ENCODE results near the gene RCCD1. TPM values are rescaled to one million over a fixed set of nuclear protein-coding genes. Genes with fewer than 3 reads are reported as not detected.

The RCCD1 gene
- total and polyA plus RNA-seq, 9 of the 15 experiments (the other 6 are each of a cell fraction or from before 2014, with no cell fraction given) = 11.1 to 51.4 (median 24.7) TPM

GRCh38 chr15:90933301-90933700 is 21.4 kb upstream of the RCCD1 start:
- peaks cover 44 to 69% of the 10 kb centered on the region in 2 experiments for H3K4me1 ChIP-seq (replicated peaks in 1 of 2; ENCODE audit: control insufficient read depth in 2 of 2, insufficient read depth in 2 of 2, low read length in 2 of 2)
- H3K79me2 ChIP-seq (ENCODE audit: control insufficient read depth, insufficient read depth, low read length) = peaks cover 57% of the 10 kb centered on the region
- no TSS peak for BruUV-seq (replicated peaks)
- H3K4me2 ChIP-seq (ENCODE audit: insufficient read depth, low read length) = peak overlapping the region; percentile 93; the same call in 1 of the 2 replicates
- 0% methylated on average over 1 of the region's 1 CpG for WGBS (ENCODE audit: insufficient coverage, low coverage, missing lambda C conversion rate)
- FAIRE-seq (no peak), DNase-seq (ENCODE audit: extremely low read depth in 1 of 4, low spot score in 3 of 4) (peak in 2 of 4 experiments; percentile 38 to 57), ATAC-seq (no peak)
- ChIA-PET CTCF (ENCODE audit: low intra/inter-chr PET ratio) (interaction anchor here (1.1 to 1.2 kb wide), 3 partner anchors 32 to 613 kb away, joined by 3 to 6 read pairs (median 3); no protein-coding TSS in a partner anchor), POLR2A (interaction anchor here (0.7 to 6.7 kb wide), 12 partner anchors 13 to 629 kb away, joined by 3 to 70 read pairs (median 4); partner anchors contain the start of genes MAN2A2 and RCCD1)
- peaks cover 24% of the 10 kb centered on the region for H3K36me3 ChIP-seq (ENCODE audit: control insufficient read depth, insufficient read depth, low read length)
- in situ Hi-C loops (cut with MboI) = no loop called here
- peak overlapping the region; percentile 77 to 85; a peak in 3 of 4 replicates for H3K9ac ChIP-seq (ENCODE audit: insufficient read depth in 1 of 2, low read depth in 2 of 2, low read length in 2 of 2)
- H3K4me3 ChIP-seq = no peak overlapping the region
- no peaks in the 10 kb centered on the region for H3K9me1 ChIP-seq (ENCODE audit: control insufficient read depth, insufficient read depth, low read length)
- H3K27me3 ChIP-seq (ENCODE audit: control insufficient read depth in 2 of 2, insufficient read depth in 2 of 2, low read length in 2 of 2) = no peaks in the 10 kb centered on the region
- H3K9me3 ChIP-seq (replicated peaks; ENCODE audit: control insufficient read depth, insufficient read depth, low read depth, low read length) = no peaks in the 10 kb centered on the region
- intact Hi-C loops (cut with micrococcal nuclease) = loop anchor here (5.0 to 10.0 kb wide), 6 partner anchors 99 to 638 kb away; no protein-coding TSS in a partner anchor
- H3K27ac ChIP-seq (ENCODE audit: extremely low read depth, low read depth, low read length) = peak overlapping the region; percentile 92
- TF ChIP-seq ZNF384 (IDR thresholded peaks at IDR 0.05; ENCODE audit: low read depth, low read length) (no peak), CBFA2T2 (conservative IDR thresholded peaks at IDR 0.05) (0 out of 2 replicates have a peak, but pooled peaks have one; percentile 7), ARID1B (IDR thresholded peaks at IDR 0.05) (peak; percentile 13; the same call in 1 of the 2 replicates), TCF3 (CRISPR knock-in tag; IDR thresholded peaks at IDR 0.05) (peak; percentile 45; the same call in 1 of the 2 replicates), CREB3L1 (IDR thresholded peaks at IDR 0.05; ENCODE audit: borderline replicate concordance, low read depth) (peak; percentile 44; the same call in 1 of the 2 replicates), NFIX (CRISPR knock-in tag; IDR thresholded peaks at IDR 0.05; ENCODE audit: low read depth) (no peak), E2F1 (CRISPR knock-in tag; IDR thresholded peaks at IDR 0.05) (no peak), DDX20 (tag; IDR thresholded peaks at IDR 0.05; ENCODE audit: low read depth) (no peak), MTA2 (IDR thresholded peaks at IDR 0.05; ENCODE audit: low read depth) (peak; percentile 9; the same call in 1 of the 2 replicates), CBFA2T3 (IDR thresholded peaks at IDR 0.05) (peak; percentile 37), ATF1 (CRISPR knock-in tag; IDR thresholded peaks at IDR 0.05) (no peak), ATF1 (tag; IDR thresholded peaks at IDR 0.05) (no peak), HMBOX1 (IDR thresholded peaks at IDR 0.05) (peak; percentile 48; the same call in 1 of the 2 replicates), CSDE1 (IDR thresholded peaks at IDR 0.05) (no peak)
- H2AFZ ChIP-seq (ENCODE audit: low read depth, low read length) = peak overlapping the region; percentile 91
- H4K20me1 ChIP-seq (replicated peaks; ENCODE audit: control insufficient read depth, insufficient read depth, low read length) = no peaks in the 10 kb centered on the region

All from K562 (cell line).